H9 (cell line): ENCODE data around the gene APOL6. TPM values are rescaled to one million over a fixed set of nuclear protein-coding genes. Genes with fewer than 3 reads are reported as not detected.

ENCODE experiments used
- DNase-seq: peaks from one replicate; pipeline ENCODE4 v3.0.0-alpha.2; 2017
- H2AFZ ChIP-seq: one replicate; pipeline ENCODE4 v1.6.1; 2013; ENCODE audit warnings: mild to moderate bottlenecking, low read length, control low read depth, moderate library complexity
- H2AK5ac ChIP-seq: 2 replicates; pipeline ENCODE4 v1.6.1; 2013; ENCODE audit warnings: low read length, control low read depth, mixed read lengths; ENCODE audit not compliant: insufficient read length
- H2BK120ac ChIP-seq: one replicate; pipeline ENCODE4 v1.6.1; 2013; ENCODE audit warnings: low read depth, mild to moderate bottlenecking, low read length, control low read depth, inconsistent platforms; ENCODE audit not compliant: poor library complexity, severe bottlenecking
- H2BK12ac ChIP-seq: 2 replicates; pipeline ENCODE4 v1.6.1; 2013; ENCODE audit warnings: low read length, control low read depth, mixed read lengths, low read depth; ENCODE audit not compliant: insufficient read length
- H2BK15ac ChIP-seq: 2 replicates; pipeline ENCODE4 v1.6.1; 2013; ENCODE audit warnings: low read depth, low read length, control low read depth
- H2BK20ac ChIP-seq: one replicate; pipeline ENCODE4 v1.6.1; 2013; ENCODE audit warnings: low read depth, mild to moderate bottlenecking, low read length, control low read depth, inconsistent platforms; ENCODE audit not compliant: poor library complexity, severe bottlenecking
- H2BK5ac ChIP-seq: 2 replicates; pipeline ENCODE4 v1.6.1; 2013; ENCODE audit warnings: low read length, control low read depth, mixed read lengths; ENCODE audit not compliant: insufficient read length
- H3K14ac ChIP-seq: 2 replicates; pipeline ENCODE4 v1.6.1; 2013; ENCODE audit warnings: low read length, control low read depth; ENCODE audit not compliant: insufficient read depth
- H3K18ac ChIP-seq: 2 replicates; pipeline ENCODE4 v1.6.1; 2013; ENCODE audit warnings: low read depth, mild to moderate bottlenecking, mixed read lengths, low read length, control low read depth; ENCODE audit not compliant: insufficient read length
- H3K23ac ChIP-seq: 2 replicates; pipeline ENCODE4 v1.6.1; 2013; ENCODE audit warnings: low read length, control low read depth, mixed read lengths, low read depth; ENCODE audit not compliant: insufficient read length
- H3K23me2 ChIP-seq: 2 replicates; pipeline ENCODE4 v1.6.1; 2013; ENCODE audit warnings: low read depth, mild to moderate bottlenecking, mixed read lengths, low read length, control low read depth; ENCODE audit not compliant: insufficient read length, poor library complexity, severe bottlenecking
- H3K27ac ChIP-seq: 2 replicates; pipeline ENCODE4 v1.5.1; 2013; ENCODE audit warnings: low read length, control low read depth, mixed read lengths, low read depth; ENCODE audit not compliant: insufficient read length
- H3K27me3 ChIP-seq: 2 replicates; pipeline ENCODE4 v1.6.1; 2013; ENCODE audit warnings: low read length, control low read depth, inconsistent platforms; ENCODE audit not compliant: insufficient read depth
- H3K4ac ChIP-seq: 2 replicates; pipeline ENCODE4 v1.6.1; 2013; ENCODE audit warnings: low read depth, mild to moderate bottlenecking, control low read depth, inconsistent platforms, low read length, moderate library complexity
- H3K4me1 ChIP-seq: 2 replicates; pipeline ENCODE4 v1.6.1; 2013; ENCODE audit warnings: low read length, control low read depth, inconsistent platforms; ENCODE audit not compliant: insufficient read depth
- H3K4me2 ChIP-seq: 2 replicates; pipeline ENCODE4 v1.6.1; 2013; ENCODE audit warnings: low read length, control low read depth, mixed read lengths; ENCODE audit not compliant: insufficient read length, insufficient read depth
- H3K56ac ChIP-seq: 2 replicates; pipeline ENCODE4 v1.6.1; 2013; ENCODE audit warnings: low read depth, mild to moderate bottlenecking, mixed read lengths, low read length, control low read depth; ENCODE audit not compliant: insufficient read length
- H3K79me1 ChIP-seq: 2 replicates; pipeline ENCODE4 v1.6.1; 2013; ENCODE audit warnings: low read depth, mild to moderate bottlenecking, moderate library complexity, low read length, control low read depth, inconsistent platforms; ENCODE audit not compliant: insufficient read depth, poor library complexity, severe bottlenecking
- H3K79me2 ChIP-seq: 2 replicates; pipeline ENCODE4 v1.6.1; 2013; ENCODE audit warnings: low read length, control low read depth, inconsistent platforms; ENCODE audit not compliant: insufficient read depth
- H3K9ac ChIP-seq: 2 replicates; pipeline ENCODE4 v1.6.1; 2013; ENCODE audit warnings: low read length, control low read depth, mixed read lengths; ENCODE audit not compliant: insufficient read length; ENCODE audit errors: extremely low read depth
- H3K9me3 ChIP-seq: one replicate; pipeline ENCODE4 v1.6.1; 2013; ENCODE audit warnings: low read depth, low read length, inconsistent platforms; ENCODE audit not compliant: control insufficient read depth
- H3T11ph ChIP-seq: one replicate; pipeline ENCODE4 v1.6.1; 2013; ENCODE audit warnings: mild to moderate bottlenecking, low read length, control low read depth, inconsistent platforms
- H4K20me1 ChIP-seq: one replicate; pipeline ENCODE4 v1.6.1; 2013; ENCODE audit not compliant: control insufficient read depth, insufficient read length, insufficient read depth
- H4K5ac ChIP-seq: 2 replicates; pipeline ENCODE4 v1.6.1; 2013; ENCODE audit warnings: low read depth, mild to moderate bottlenecking, mixed read lengths, low read length, control low read depth; ENCODE audit not compliant: insufficient read length
- H4K8ac ChIP-seq: replicated peaks from 2 replicates; pipeline ENCODE4 v1.6.1; 2013; ENCODE audit warnings: low read length, control low read depth, mixed read lengths, low read depth; ENCODE audit not compliant: insufficient read length
- H4K91ac ChIP-seq: 2 replicates; pipeline ENCODE4 v1.6.1; 2013; ENCODE audit warnings: low read depth, mild to moderate bottlenecking, moderate library complexity, mixed read lengths, low read length, control low read depth; ENCODE audit not compliant: insufficient read length
- H3K27ac Mint-ChIP-seq, 3 experiments: 2 replicates in 2 of 3; 3 replicates in 1 of 3; pipeline ENCODE4 v1.8.0; 2020 to 2021; ENCODE audit warnings: mixed read lengths in 3 of 3, mild to moderate bottlenecking in 1 of 3, moderate library complexity in 1 of 3
- H3K27me3 Mint-ChIP-seq: 2 replicates; pipeline ENCODE4 v1.8.0; 2021; ENCODE audit warnings: low read depth, mild to moderate bottlenecking, moderate library complexity, mixed read lengths
- H3K36me3 Mint-ChIP-seq, 3 experiments: 2 replicates in 2 of 3; 3 replicates in 1 of 3; pipeline ENCODE4 v1.8.0; 2020 to 2021; ENCODE audit warnings: low read depth in 3 of 3, mixed read lengths in 3 of 3; ENCODE audit not compliant: insufficient read depth in 1 of 3
- H3K4me1 Mint-ChIP-seq, 2 experiments: 2 replicates each; pipeline ENCODE4 v1.8.0; 2020; ENCODE audit warnings: mixed read lengths in 2 of 2
- H3K4me3 Mint-ChIP-seq, 2 experiments: 2 replicates in 1 of 2; 3 replicates in 1 of 2; pipeline ENCODE4 v1.8.0; 2020 to 2021; ENCODE audit warnings: mild to moderate bottlenecking in 2 of 2, mixed read lengths in 2 of 2, moderate library complexity in 1 of 2
- H3K9me3 Mint-ChIP-seq, 2 experiments: 2 replicates in 1 of 2; 3 replicates in 1 of 2; pipeline ENCODE4 v1.8.0; 2020; ENCODE audit warnings: mild to moderate bottlenecking in 2 of 2, mixed read lengths in 2 of 2, moderate library complexity in 1 of 2
- WGBS: extraction: QIAGEN DNeasy Blood & Tissue Kit; methylation state at CpG from one replicate; pipeline ENCODE4 v1.1.7; 2013; ENCODE audit warnings: missing lambda C conversion rate, low lambda C conversion rate, mixed read lengths; ENCODE audit not compliant: insufficient read length; ENCODE audit errors: extremely low coverage; 5-methylcytosine and 5-hydroxymethylcytosine counted together
- total RNA-seq: library from RNA; stranded (reverse); gene quantifications from 2 replicates; pipeline ENCODE4 v1.2.1, GENCODE V29; 2021
- TF ChIP-seq, protein P1 (sequence below): fragments of 200-600 bp; sonication (generic); conservative IDR thresholded peaks from 3 replicates; pipeline ENCODE4 v1.8.0; 2021; ENCODE audit warnings: antibody characterized with exemption, mild to moderate bottlenecking

APOL6 gene
- total RNA-seq, 1 experiment from 2014 or later, result 0.07 TPM

DNA sequence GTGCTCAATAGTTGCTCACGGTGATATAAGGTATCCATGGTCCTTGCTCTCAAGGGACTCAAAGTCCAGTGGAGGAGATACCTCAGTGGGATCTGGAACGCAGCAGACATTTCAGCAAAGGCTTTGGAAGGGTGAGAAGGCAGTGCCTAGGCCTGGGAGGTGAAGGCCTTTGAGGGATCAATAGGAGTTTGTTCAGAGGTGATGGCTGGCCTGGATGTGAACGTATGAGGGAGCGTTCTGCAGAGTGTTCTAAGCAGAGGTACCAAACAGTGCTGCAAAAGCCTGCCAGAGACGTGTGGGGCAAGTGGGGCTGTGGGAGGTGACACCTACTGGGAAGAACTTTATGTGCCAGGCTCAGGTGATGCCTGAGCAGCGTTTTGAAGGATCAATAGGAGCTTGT is 23.7 kb upstream of the APOL6 start:
- Histone ChIP-seq H3K79me1 (no peaks in the 10 kb centered on the region), H3K4me1 (no peaks in the 10 kb centered on the region), H3K4me2 (no peak overlapping the region), H2BK15ac (no peak overlapping the region), H2BK120ac (no peak overlapping the region), H4K8ac (no peak overlapping the region), H4K5ac (no peak overlapping the region), H2BK5ac (no peak overlapping the region), H3K23ac (no peak overlapping the region), H3K18ac (no peak overlapping the region), H3K4ac (no peak overlapping the region), H4K20me1 (no peaks in the 10 kb centered on the region), H3K27ac (no peak overlapping the region), H3K14ac (no peak overlapping the region), H3T11ph (no peak overlapping the region), H3K79me2 (no peaks in the 10 kb centered on the region), H2AK5ac (no peak overlapping the region), H2AFZ (no peak overlapping the region), H3K9me3 (no peaks in the 10 kb centered on the region), H3K27me3 (no peaks in the 10 kb centered on the region), H4K91ac (no peak overlapping the region), H3K56ac (no peak overlapping the region), H2BK20ac (no peak overlapping the region), H2BK12ac (no peak overlapping the region), H3K9ac (no peak overlapping the region), H3K23me2 (peaks cover 8% of the 10 kb centered on the region)
- no CpG with 5 or more reads among the region's 6 CpGs for WGBS
- TF ChIP-seq, protein P1, sequence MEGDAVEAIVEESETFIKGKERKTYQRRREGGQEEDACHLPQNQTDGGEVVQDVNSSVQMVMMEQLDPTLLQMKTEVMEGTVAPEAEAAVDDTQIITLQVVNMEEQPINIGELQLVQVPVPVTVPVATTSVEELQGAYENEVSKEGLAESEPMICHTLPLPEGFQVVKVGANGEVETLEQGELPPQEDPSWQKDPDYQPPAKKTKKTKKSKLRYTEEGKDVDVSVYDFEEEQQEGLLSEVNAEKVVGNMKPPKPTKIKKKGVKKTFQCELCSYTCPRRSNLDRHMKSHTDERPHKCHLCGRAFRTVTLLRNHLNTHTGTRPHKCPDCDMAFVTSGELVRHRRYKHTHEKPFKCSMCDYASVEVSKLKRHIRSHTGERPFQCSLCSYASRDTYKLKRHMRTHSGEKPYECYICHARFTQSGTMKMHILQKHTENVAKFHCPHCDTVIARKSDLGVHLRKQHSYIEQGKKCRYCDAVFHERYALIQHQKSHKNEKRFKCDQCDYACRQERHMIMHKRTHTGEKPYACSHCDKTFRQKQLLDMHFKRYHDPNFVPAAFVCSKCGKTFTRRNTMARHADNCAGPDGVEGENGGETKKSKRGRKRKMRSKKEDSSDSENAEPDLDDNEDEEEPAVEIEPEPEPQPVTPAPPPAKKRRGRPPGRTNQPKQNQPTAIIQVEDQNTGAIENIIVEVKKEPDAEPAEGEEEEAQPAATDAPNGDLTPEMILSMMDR, result no peak
- no peak for DNase-seq
- H3K36me3 Mint-ChIP-seq, result peaks cover 0 to 3% (median 0%) of the 10 kb centered on the region in 3 experiments; a peak in 1 of 7 replicates
- H3K4me3 Mint-ChIP-seq, result no peak overlapping the region
- H3K27me3 Mint-ChIP-seq, result peaks cover 3% of the 10 kb centered on the region; the same call in 1 of the 2 replicates
- H3K4me1 Mint-ChIP-seq, result peaks cover 18 to 26% of the 10 kb centered on the region in 2 experiments
- peaks cover 0 to 3% of the 10 kb centered on the region in 2 experiments; a peak in 2 of 5 replicates for H3K9me3 Mint-ChIP-seq
- no peak overlapping the region for H3K27ac Mint-ChIP-seq
